ENCODE measurements around the gene C17orf100. TPM values are rescaled to one million over a fixed set of nuclear protein-coding genes. Genes with fewer than 3 reads are reported as not detected.

The C17orf100 gene
- total and polyA plus RNA-seq, 9 of the 15 experiments (the other 6 are each of a cell fraction or from before 2014, with no cell fraction given), result 0.04 to 1.7 (median 0.43) TPM

- Histone ChIP-seq H3K36me3 (ENCODE audit: control insufficient read depth, insufficient read depth, low read length) (peaks cover 53% of the 10 kb centered on the region; the same call in 1 of the 3 replicates), H3K4me3 (no peak overlapping the region), H3K9me1 (ENCODE audit: control insufficient read depth, insufficient read depth, low read length) (no peaks in the 10 kb centered on the region), H2AFZ (ENCODE audit: low read depth, low read length) (no peak overlapping the region), H4K20me1 (replicated peaks; ENCODE audit: control insufficient read depth, insufficient read depth, low read length) (no peaks in the 10 kb centered on the region), H3K79me2 (ENCODE audit: control insufficient read depth, insufficient read depth, low read length) (no peaks in the 10 kb centered on the region), H3K9me3 (replicated peaks; ENCODE audit: control insufficient read depth, insufficient read depth, low read depth, low read length) (no peaks in the 10 kb centered on the region), H3K9ac (ENCODE audit: insufficient read depth in 1 of 2, low read depth in 2 of 2, low read length in 2 of 2) (no peak overlapping the region; a peak in 1 of 4 replicates), H3K27ac (ENCODE audit: extremely low read depth, low read depth, low read length) (no peak overlapping the region), H3K27me3 (ENCODE audit: control insufficient read depth in 2 of 2, insufficient read depth in 2 of 2, low read length in 2 of 2) (no peaks in the 10 kb centered on the region), H3K4me1 (replicated peaks in 1 of 2; ENCODE audit: control insufficient read depth in 2 of 2, insufficient read depth in 2 of 2, low read length in 2 of 2) (no peaks in the 10 kb centered on the region; a peak in 1 of 5 replicates), H3K4me2 (ENCODE audit: insufficient read depth, low read length) (no peak overlapping the region)
- DNase-seq (ENCODE audit: extremely low read depth in 1 of 4, low spot score in 3 of 4) (no peak), ATAC-seq (no peak), FAIRE-seq (no peak)
- no TSS peak for BruUV-seq (replicated peaks)
- intact Hi-C loops (cut with micrococcal nuclease), result no loop called here
- TF ChIP-seq ZNF507 (tag; conservative IDR thresholded peaks at IDR 0.05), result no peak
- TF ChIP-seq SNIP1 (IDR thresholded peaks at IDR 0.05; ENCODE audit: low read depth), result no peak
- ChIA-PET CTCF (ENCODE audit: low intra/inter-chr PET ratio) (no interaction called here), POLR2A (no interaction called here)
- in situ Hi-C loops (cut with MboI), result no loop called here
- WGBS (ENCODE audit: insufficient coverage, low coverage, missing lambda C conversion rate), result 91% methylated on average over 6 of the region's 6 CpGs
Measured at GRCh38 chr17:6605142-6605541, 46.4 kb upstream of the C17orf100 start.

- no peak for ATAC-seq
- TF ChIP-seq ZNF436 (CRISPR knock-in tag; IDR thresholded peaks at IDR 0.05) (no peak), ZBTB9 (CRISPR knock-in tag; IDR thresholded peaks at IDR 0.05) (no peak), CREB1 (IDR thresholded peaks at IDR 0.05) (no peak), CREB1 (CRISPR knock-in tag; IDR thresholded peaks at IDR 0.05) (no peak), SRSF3 (IDR thresholded peaks at IDR 0.05; ENCODE audit: insufficient read depth, low read length) (no peak), ZNF124 (CRISPR knock-in tag; IDR thresholded peaks at IDR 0.05) (no peak), PHB (CRISPR knock-in tag; IDR thresholded peaks at IDR 0.05) (no peak), WHSC1 (IDR thresholded peaks at IDR 0.05; ENCODE audit: low read length) (no peak), ARID2 (IDR thresholded peaks at IDR 0.05) (no peak), HMGN3 (IDR thresholded peaks at IDR 0.05; ENCODE audit: borderline replicate concordance, extremely low read depth, insufficient read length, low read depth, low read length) (no peak), MEF2A (IDR thresholded peaks at IDR 0.05; ENCODE audit: control insufficient read depth, low read depth, low read length) (no peak), ZSCAN29 (IDR thresholded peaks at IDR 0.05) (no peak), TAF9B (IDR thresholded peaks at IDR 0.05; ENCODE audit: partially characterized antibody) (no peak), BDP1 (IDR thresholded peaks at IDR 0.05; ENCODE audit: insufficient read depth, insufficient read length) (no peak), ZNF511 (CRISPR knock-in tag; IDR thresholded peaks at IDR 0.05) (no peak)
Measured at GRCh38 chr17:6608321-6608720, 43.2 kb upstream of the C17orf100 start.

More at GRCh38 chr17:6608321-6608720, 43.2 kb upstream of the C17orf100 start:
- WGBS (ENCODE audit: insufficient coverage, low coverage, missing lambda C conversion rate), result 83% methylated on average over 3 of the region's 3 CpGs
- Histone ChIP-seq H3K9me3 (replicated peaks; ENCODE audit: control insufficient read depth, insufficient read depth, low read depth, low read length) (no peaks in the 10 kb centered on the region), H3K4me2 (ENCODE audit: insufficient read depth, low read length) (no peak overlapping the region), H2AFZ (ENCODE audit: low read depth, low read length) (no peak overlapping the region), H3K27ac (ENCODE audit: extremely low read depth, low read depth, low read length) (no peak overlapping the region), H3K36me3 (ENCODE audit: control insufficient read depth, insufficient read depth, low read length) (peaks cover 44% of the 10 kb centered on the region; the same call in 1 of the 3 replicates), H3K9ac (ENCODE audit: insufficient read depth in 1 of 2, low read depth in 2 of 2, low read length in 2 of 2) (no peak overlapping the region), H3K27me3 (ENCODE audit: control insufficient read depth in 2 of 2, insufficient read depth in 2 of 2, low read length in 2 of 2) (no peaks in the 10 kb centered on the region), H3K4me1 (replicated peaks in 1 of 2; ENCODE audit: control insufficient read depth in 2 of 2, insufficient read depth in 2 of 2, low read length in 2 of 2) (no peaks in the 10 kb centered on the region), H3K79me2 (ENCODE audit: control insufficient read depth, insufficient read depth, low read length) (no peaks in the 10 kb centered on the region), H4K20me1 (replicated peaks; ENCODE audit: control insufficient read depth, insufficient read depth, low read length) (no peaks in the 10 kb centered on the region), H3K9me1 (ENCODE audit: control insufficient read depth, insufficient read depth, low read length) (no peaks in the 10 kb centered on the region), H3K4me3 (no peak overlapping the region)
- POLR2A ChIA-PET, result no interaction called here
- BruUV-seq (replicated peaks), result no TSS peak
- CTCF ChIA-PET (ENCODE audit: low intra/inter-chr PET ratio), result no interaction called here
- FAIRE-seq (no peak), DNase-seq (ENCODE audit: extremely low read depth in 1 of 4, low spot score in 3 of 4) (no peak)
- intact Hi-C loops (cut with micrococcal nuclease), result no loop called here
- in situ Hi-C loops (cut with MboI), result no loop called here

Measured in K562 (cell line).